Colonic mucosa (tissue), 4 donors: ENCODE measurements around the gene COL16A1. TPM values are rescaled to one million over a fixed set of nuclear protein-coding genes. Genes with fewer than 3 reads are reported as not detected.

ENCODE experiments used
- DNase-seq: peaks from one replicate; pipeline ENCODE4 v3.0.0-alpha.2; 2020
- H3K27ac ChIP-seq: fragments of 200-600 bp; one replicate; pipeline ENCODE4 v1.8.0; 2021
- H3K27me3 ChIP-seq: fragments of 200-600 bp; one replicate; pipeline ENCODE4 v1.8.0; 2021
- H3K36me3 ChIP-seq: fragments of 200-600 bp; one replicate; pipeline ENCODE4 v1.8.0; 2021
- H3K4me1 ChIP-seq: fragments of 200-600 bp; one replicate; pipeline ENCODE4 v1.8.0; 2021; ENCODE audit warnings: mild to moderate bottlenecking
- H3K4me3 ChIP-seq: fragments of 200-600 bp; one replicate; pipeline ENCODE4 v1.8.0; 2021
- H3K9ac ChIP-seq, 2 donors: one replicate each; pipeline ENCODE4 v1.7.0; 2013; ENCODE audit warnings: control low read depth in 2 of 2, low read depth in 2 of 2, low read length in 2 of 2
- H3K9me3 ChIP-seq: fragments of 200-600 bp; one replicate; pipeline ENCODE4 v1.8.0; 2021
- CTCF ChIP-seq: fragments of 200-600 bp; IDR thresholded peaks from one replicate; pipeline ENCODE4 v1.8.0; 2022; ENCODE audit warnings: antibody characterized with exemption, mild to moderate bottlenecking
- intact Hi-C: fragments of 100-400 bp; cut with DNase I; formaldehyde crosslinking; loops from one replicate; pipeline ENCODE4 v1.14.1; 2022
- total RNA-seq, 2 donors: library from RNA; stranded (reverse); fragmentation: NEBNext Ultra II Directional in 1 of 2; extraction: Animal tissue kit (Norgen Biotek cat#: 25700) in 1 of 2; gene quantifications; one replicate each; pipeline ENCODE4 v1.2.1, GENCODE V29; 2021
- donor health status: healthy.
- donor health status: DM: no; HTN: no; CAD: no.
- donor health status: DM: no; HTN: no; CAD: no.

COL16A1 gene
- total RNA-seq, 2 donors from 2014 or later, result 9.0 to 15.4 TPM

DNA sequence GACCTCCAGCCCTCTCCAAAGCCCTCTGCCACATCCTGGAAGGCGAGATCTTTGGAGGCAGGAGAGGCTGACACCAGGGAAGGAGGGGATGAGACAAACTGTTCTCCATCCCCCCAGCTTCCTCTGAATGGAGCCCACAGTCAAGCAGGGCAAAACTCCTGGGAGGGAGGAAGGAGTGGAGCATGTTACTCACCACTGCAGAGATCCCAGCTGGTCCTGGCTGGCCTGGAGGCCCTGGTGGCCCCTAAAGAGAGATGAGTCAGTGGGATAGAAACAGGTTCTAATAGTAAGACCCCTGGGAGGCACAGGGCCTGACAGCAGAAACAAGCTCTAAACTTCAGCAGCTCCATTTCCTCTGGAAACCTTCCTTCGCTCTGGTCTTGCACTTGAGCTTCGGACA is 45.1 kb downstream of the COL16A1 start:
- Histone ChIP-seq H3K4me3 (no peak overlapping the region), H3K36me3 (no peaks in the 10 kb centered on the region), H3K4me1 (no peaks in the 10 kb centered on the region), H3K27me3 (no peaks in the 10 kb centered on the region), H3K9ac (no peak overlapping the region), H3K27ac (no peak overlapping the region), H3K9me3 (no peaks in the 10 kb centered on the region)
- DNase-seq, result no peak
- TF ChIP-seq CTCF, result no peak
- intact Hi-C loops, result no loop called here

- intact Hi-C loops, result no loop called here
- H3K36me3 ChIP-seq, result no peaks in the 10 kb centered on the region
- no peak for DNase-seq
- H3K27me3 ChIP-seq, result no peaks in the 10 kb centered on the region
- no peak overlapping the region for H3K4me3 ChIP-seq
- no peak overlapping the region for H3K27ac ChIP-seq
- H3K9me3 ChIP-seq, result no peaks in the 10 kb centered on the region
- no peaks in the 10 kb centered on the region for H3K4me1 ChIP-seq
- no peak overlapping the region for H3K9ac ChIP-seq
- no peak for TF ChIP-seq CTCF
Observed at GRCh38 chr1:31657972-31658510, 45.8 kb downstream of the COL16A1 start.

DNA sequence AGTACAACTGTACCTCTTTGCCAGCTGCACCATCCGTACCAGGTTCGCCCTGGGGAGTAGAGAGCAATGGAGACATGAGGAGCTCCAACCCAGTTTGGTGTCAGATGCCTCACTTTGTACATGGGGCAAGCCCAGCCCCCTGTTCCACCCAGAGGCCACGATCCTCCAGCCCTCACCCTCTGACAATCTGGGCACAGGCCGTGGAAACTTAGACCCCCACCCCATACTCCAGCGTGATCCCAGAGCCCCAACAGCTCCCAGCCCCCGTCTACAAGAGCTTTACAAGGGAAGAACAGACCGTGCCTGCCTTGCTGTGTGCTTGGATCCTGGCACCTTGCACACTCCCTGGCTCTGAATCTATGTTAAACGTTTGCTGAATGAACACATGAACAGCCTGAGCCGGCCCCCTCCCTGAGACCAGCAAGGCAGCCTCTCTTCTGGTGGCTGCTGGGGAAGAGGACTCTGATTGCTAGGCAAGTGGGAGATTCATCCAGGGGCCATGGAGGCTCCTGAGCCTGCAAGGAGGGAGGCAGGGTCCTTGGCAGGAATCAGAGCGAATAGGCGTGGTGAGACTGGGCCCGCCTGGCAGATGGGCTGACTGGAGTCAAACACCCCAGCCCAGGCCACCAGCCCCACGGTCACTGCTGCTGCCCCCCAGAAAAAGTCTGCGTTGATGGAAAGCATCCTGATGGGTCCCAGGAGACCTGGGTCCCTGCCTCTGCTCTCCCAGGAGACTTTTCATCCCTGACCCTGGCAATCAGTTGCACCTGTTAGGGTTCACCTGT is 46.6 kb downstream of the COL16A1 start:
- Histone ChIP-seq H3K9me3 (no peaks in the 10 kb centered on the region), H3K4me3 (no peak overlapping the region), H3K27ac (no peak overlapping the region), H3K4me1 (no peaks in the 10 kb centered on the region), H3K36me3 (no peaks in the 10 kb centered on the region), H3K27me3 (no peaks in the 10 kb centered on the region), H3K9ac (no peak overlapping the region)
- intact Hi-C loops, result no loop called here
- no peak for DNase-seq
- TF ChIP-seq CTCF, result no peak

GRCh38 chr1:31655756-31656155 is 48.1 kb downstream of the COL16A1 start:
- Histone ChIP-seq H3K27ac (no peak overlapping the region), H3K4me1 (no peaks in the 10 kb centered on the region), H3K27me3 (no peaks in the 10 kb centered on the region), H3K9ac (no peak overlapping the region), H3K36me3 (no peaks in the 10 kb centered on the region), H3K9me3 (no peaks in the 10 kb centered on the region), H3K4me3 (no peak overlapping the region)
- no peak for DNase-seq
- TF ChIP-seq CTCF, result no peak
- intact Hi-C loops, result no loop called here

DNA sequence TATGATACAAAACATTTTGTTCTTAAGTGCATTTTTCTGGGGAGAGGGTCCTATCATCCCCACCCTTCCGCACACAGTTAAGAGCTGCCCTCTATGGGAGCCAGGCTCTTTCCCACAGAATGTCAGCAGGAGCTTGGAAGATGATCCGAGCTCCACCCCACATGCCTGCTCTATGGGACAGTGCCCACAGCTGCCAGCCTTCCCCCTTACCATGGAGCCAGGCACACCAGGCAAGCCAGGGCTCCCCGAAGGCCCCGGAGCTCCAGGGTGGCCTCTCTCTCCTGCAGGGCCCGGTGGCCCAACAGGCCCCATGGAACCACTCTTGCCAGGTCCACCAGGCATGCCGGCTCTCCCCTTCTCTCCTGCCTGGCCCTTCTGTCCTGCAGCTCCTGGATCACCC is 48.7 kb downstream of the COL16A1 start:
- intact Hi-C loops, result no loop called here
- H3K27ac ChIP-seq, result no peak overlapping the region
- no peaks in the 10 kb centered on the region for H3K36me3 ChIP-seq
- H3K27me3 ChIP-seq, result no peaks in the 10 kb centered on the region
- no peaks in the 10 kb centered on the region for H3K4me1 ChIP-seq
- H3K9ac ChIP-seq, result no peak overlapping the region
- TF ChIP-seq CTCF, result no peak
- H3K4me3 ChIP-seq, result no peak overlapping the region
- DNase-seq, result no peak
- H3K9me3 ChIP-seq, result no peaks in the 10 kb centered on the region
